ENCODE data around the gene PLA2G4B. TPM values are rescaled to one million over a fixed set of nuclear protein-coding genes. Genes with fewer than 3 reads are reported as not detected.

The PLA2G4B gene
- polyA plus RNA-seq, 1 donor (not counting 4 experiments of a cell fraction or from before 2014, with no cell fraction given): 8.6 TPM

- no peak for DNase-seq (ENCODE audit: low read depth, low spot score)
- peaks cover 10 to 22% of the 10 kb centered on the region in 2 experiments for H3K36me3 ChIP-seq (ENCODE audit: control insufficient read depth in 2 of 2, extremely low read depth in 1 of 2, insufficient read depth in 2 of 2, low read length in 2 of 2)
- no peaks in the 10 kb centered on the region for H3K9me3 ChIP-seq (ENCODE audit: control insufficient read depth, low read depth, low read length)
- H3K4me1 ChIP-seq (ENCODE audit: control insufficient read depth, extremely low read depth, insufficient read depth, low read length): peaks cover 26% of the 10 kb centered on the region
- TF ChIP-seq CTCF (optimal IDR thresholded peaks at IDR 0.05 in 1 of 3, IDR thresholded peaks at IDR 0.05 in 1 of 3, conservative IDR thresholded peaks at IDR 0.05 in 1 of 3; ENCODE audit: extremely low read depth in 1 of 3, insufficient read depth in 2 of 3, low read length in 3 of 3): no peak
- no peak for TF ChIP-seq EZH2 (IDR thresholded peaks at IDR 0.05; ENCODE audit: low read length)
- no peaks in the 10 kb centered on the region for H3K79me2 ChIP-seq (ENCODE audit: control insufficient read depth, insufficient read depth, low read length)
- no peak for FAIRE-seq
- no peak overlapping the region for H2AFZ ChIP-seq (ENCODE audit: control insufficient read depth, low read length)
- H3K27ac ChIP-seq (ENCODE audit: control insufficient read depth, insufficient read depth, low read length): no peak overlapping the region
- dilution Hi-C loops (cut with MboI; ENCODE audit: extremely low pct_ligation_motif_present, low sequenced_read_pairs): no loop called here
- no peaks in the 10 kb centered on the region for H3K9me1 ChIP-seq (ENCODE audit: control insufficient read depth, extremely low read depth, insufficient read depth, low read length)
- no peak overlapping the region for H3K4me2 ChIP-seq (ENCODE audit: control insufficient read depth, extremely low read depth, insufficient read depth, low read depth, low read length)
- H3K27me3 ChIP-seq (ENCODE audit: control insufficient read depth, extremely low read depth, insufficient read depth, low read length): no peaks in the 10 kb centered on the region
- H3K9ac ChIP-seq (ENCODE audit: control insufficient read depth, extremely low read depth, insufficient read depth, low read length): no peak overlapping the region
- H3K4me3 ChIP-seq (ENCODE audit: control insufficient read depth in 2 of 3, extremely low read depth in 1 of 3, insufficient read depth in 2 of 3, low read depth in 1 of 3, low read length in 3 of 3): no peak overlapping the region
- no peaks in the 10 kb centered on the region for H4K20me1 ChIP-seq (ENCODE audit: control insufficient read depth, extremely low read depth, insufficient read depth, low read length)
These were observed 2.0 kb downstream of the PLA2G4B start for GRCh38 chr15:41840673-41841072.

DNA sequence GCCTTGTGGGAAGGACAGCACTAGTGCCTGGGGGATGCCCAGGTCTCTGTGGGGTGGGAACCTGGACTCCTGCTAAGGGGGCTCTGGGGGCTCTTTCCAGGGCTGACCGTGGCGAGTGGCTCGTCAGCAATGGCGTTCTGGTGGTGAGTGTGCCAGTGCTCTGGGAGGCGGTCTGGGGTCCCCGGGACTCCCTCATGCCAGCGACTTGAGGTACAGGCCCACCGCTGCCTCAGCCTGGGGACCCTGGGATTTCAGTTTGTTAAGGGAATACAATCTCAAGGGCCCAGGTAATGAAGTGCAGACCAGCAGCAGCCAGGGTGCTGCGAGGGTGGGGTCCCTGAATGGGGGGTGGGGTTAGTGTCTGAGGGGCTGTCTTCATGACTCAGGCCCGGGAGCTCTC lies 2.5 kb downstream of the PLA2G4B start:
- Histone ChIP-seq H3K4me2 (ENCODE audit: control insufficient read depth, extremely low read depth, insufficient read depth, low read depth, low read length) (no peak overlapping the region), H3K9ac (ENCODE audit: control insufficient read depth, extremely low read depth, insufficient read depth, low read length) (no peak overlapping the region), H3K79me2 (ENCODE audit: control insufficient read depth, insufficient read depth, low read length) (no peaks in the 10 kb centered on the region), H3K4me3 (ENCODE audit: control insufficient read depth in 2 of 3, extremely low read depth in 1 of 3, insufficient read depth in 2 of 3, low read depth in 1 of 3, low read length in 3 of 3) (no peak overlapping the region), H3K4me1 (ENCODE audit: control insufficient read depth, extremely low read depth, insufficient read depth, low read length) (peaks cover 26% of the 10 kb centered on the region), H2AFZ (ENCODE audit: control insufficient read depth, low read length) (no peak overlapping the region), H3K27me3 (ENCODE audit: control insufficient read depth, extremely low read depth, insufficient read depth, low read length) (no peaks in the 10 kb centered on the region), H3K9me3 (ENCODE audit: control insufficient read depth, low read depth, low read length) (no peaks in the 10 kb centered on the region), H3K36me3 (ENCODE audit: control insufficient read depth in 2 of 2, extremely low read depth in 1 of 2, insufficient read depth in 2 of 2, low read length in 2 of 2) (peaks cover 12 to 22% of the 10 kb centered on the region in 2 experiments), H3K9me1 (ENCODE audit: control insufficient read depth, extremely low read depth, insufficient read depth, low read length) (no peaks in the 10 kb centered on the region), H4K20me1 (ENCODE audit: control insufficient read depth, extremely low read depth, insufficient read depth, low read length) (no peaks in the 10 kb centered on the region), H3K27ac (ENCODE audit: control insufficient read depth, insufficient read depth, low read length) (no peak overlapping the region)
- FAIRE-seq: no peak
- TF ChIP-seq CTCF (optimal IDR thresholded peaks at IDR 0.05 in 1 of 3, IDR thresholded peaks at IDR 0.05 in 1 of 3, conservative IDR thresholded peaks at IDR 0.05 in 1 of 3; ENCODE audit: extremely low read depth in 1 of 3, insufficient read depth in 2 of 3, low read length in 3 of 3): no peak
- no peak for TF ChIP-seq EZH2 (IDR thresholded peaks at IDR 0.05; ENCODE audit: low read length)
- no peak for DNase-seq (ENCODE audit: low read depth, low spot score)
- dilution Hi-C loops (cut with MboI; ENCODE audit: extremely low pct_ligation_motif_present, low sequenced_read_pairs): no loop called here

Data from keratinocyte (primary cell).